IMR-90 (cell line): ENCODE results near the gene L3MBTL2. TPM values are rescaled to one million over a fixed set of nuclear protein-coding genes. Genes with fewer than 3 reads are reported as not detected.

Experiments used
- ATAC-seq: fragments of 200-7000 bp; cut with Tn5 transposase; 2 replicates; pipeline ENCODE4 v1.9.1; 2020; ENCODE audit warnings: low read depth, mild to moderate bottlenecking, moderate library complexity
- BruUV-seq: library from RNA; stranded (reverse); fragments of 400-500 nt; replicated peaks from 2 replicates; lab custom pipeline; 2021; lab: Mats Ljungman, UMichigan
- CTCF ChIA-PET: fragments of 300-600 bp; formaldehyde crosslinking; extraction: SDS; loops from one replicate; lab custom pipeline; 2021; ENCODE audit warnings: antibody characterized with exemption; lab: Yijun Ruan, JAX
- POLR2A ChIA-PET: fragments of 300-600 bp; sonication (Branson Sonifier 250); formaldehyde crosslinking; loops from one replicate; lab custom pipeline; 2022; ENCODE audit warnings: antibody characterized with exemption; ENCODE audit not compliant: unreplicated experiment; lab: Charles Lee
- DNase-seq: peaks from one replicate; pipeline ENCODE4 v3.0.0; 2013
- H2AFZ ChIP-seq: replicated peaks from 2 replicates; pipeline ENCODE3; 2013; ENCODE audit warnings: low read length, mild to moderate bottlenecking; ENCODE audit not compliant: poor library complexity
- H2AK5ac ChIP-seq: 2 replicates; pipeline ENCODE4 v1.6.1; 2013; ENCODE audit warnings: low read depth, low read length, inconsistent platforms
- H2AK9ac ChIP-seq: replicated peaks from 2 replicates; pipeline ENCODE3; 2013; ENCODE audit warnings: mild to moderate bottlenecking, low read depth, low read length, moderate library complexity; ENCODE audit not compliant: poor library complexity
- H2BK120ac ChIP-seq: 2 replicates; pipeline ENCODE4 v1.6.1; 2013; ENCODE audit warnings: low read depth, low read length, inconsistent platforms
- H2BK15ac ChIP-seq: 3 replicates; pipeline ENCODE4 v1.6.1; 2013; ENCODE audit warnings: low read depth, low read length, inconsistent platforms
- H2BK20ac ChIP-seq: 2 replicates; pipeline ENCODE4 v1.6.1; 2013; ENCODE audit warnings: low read depth, mild to moderate bottlenecking, inconsistent platforms, low read length, moderate library complexity
- H2BK5ac ChIP-seq: 2 replicates; pipeline ENCODE4 v1.6.1; 2013; ENCODE audit warnings: mild to moderate bottlenecking, low read depth, low read length, inconsistent platforms; ENCODE audit not compliant: poor library complexity, severe bottlenecking
- H3K14ac ChIP-seq: replicated peaks from 2 replicates; pipeline ENCODE4 v1.6.1; 2013; ENCODE audit warnings: low read depth, low read length, inconsistent platforms
- H3K18ac ChIP-seq: 2 replicates; pipeline ENCODE4 v1.6.1; 2013; ENCODE audit warnings: low read depth, low read length, control low read depth
- H3K23ac ChIP-seq: 2 replicates; pipeline ENCODE4 v1.6.1; 2013; ENCODE audit warnings: low read depth, low read length, inconsistent platforms
- H3K27ac ChIP-seq: 2 replicates; pipeline ENCODE4 v1.5.1; 2013; ENCODE audit warnings: mild to moderate bottlenecking, control low read depth, low read length; ENCODE audit not compliant: insufficient read depth
- H3K27me3 ChIP-seq: 2 replicates; pipeline ENCODE4 v1.6.1; 2013; ENCODE audit warnings: low read length; ENCODE audit not compliant: control insufficient read depth, insufficient read depth
- H3K36me3 ChIP-seq: 2 replicates; pipeline ENCODE4 v1.6.1; 2013; ENCODE audit warnings: low read length, mixed read lengths; ENCODE audit not compliant: control insufficient read depth, insufficient read depth
- H3K4ac ChIP-seq: 2 replicates; pipeline ENCODE4 v1.6.1; 2013; ENCODE audit warnings: low read depth, low read length, inconsistent platforms
- H3K4me1 ChIP-seq: 2 replicates; pipeline ENCODE4 v1.6.1; 2013; ENCODE audit warnings: low read length, mixed read lengths; ENCODE audit not compliant: control insufficient read depth, insufficient read depth
- H3K4me2 ChIP-seq: 2 replicates; pipeline ENCODE4 v1.6.1; 2013; ENCODE audit warnings: low read depth, mild to moderate bottlenecking, control low read depth, low read length, moderate library complexity
- H3K4me3 ChIP-seq: 2 replicates; pipeline ENCODE4 v1.5.1; 2013; ENCODE audit warnings: low read depth, mild to moderate bottlenecking, control low read depth, low read length, moderate library complexity; ENCODE audit not compliant: insufficient read depth
- H3K56ac ChIP-seq: 2 replicates; pipeline ENCODE4 v1.6.1; 2013; ENCODE audit warnings: low read length, inconsistent platforms; ENCODE audit not compliant: insufficient read depth; ENCODE audit errors: extremely low read depth
- H3K79me1 ChIP-seq, 2 experiments: 2 replicates each; pipeline ENCODE4 v1.6.1; 2013; ENCODE audit warnings: low read length in 2 of 2, inconsistent platforms in 1 of 2, low read depth in 1 of 2
- H3K9ac ChIP-seq: 2 replicates; pipeline ENCODE4 v1.6.1; 2013; ENCODE audit warnings: low read depth, low read length, control low read depth
- H3K9me1 ChIP-seq: 2 replicates; pipeline ENCODE4 v1.6.1; 2013; ENCODE audit warnings: low read length, inconsistent platforms; ENCODE audit not compliant: insufficient read depth
- H3K9me3 ChIP-seq: 2 replicates; pipeline ENCODE4 v1.6.1; 2013; ENCODE audit warnings: low read length; ENCODE audit not compliant: control insufficient read depth, insufficient read depth
- H4K20me1 ChIP-seq: 2 replicates; pipeline ENCODE4 v1.6.1; 2013; ENCODE audit warnings: low read length, inconsistent platforms; ENCODE audit not compliant: insufficient read depth
- H4K5ac ChIP-seq: 2 replicates; pipeline ENCODE4 v1.6.1; 2013; ENCODE audit warnings: mild to moderate bottlenecking, low read depth, low read length, control low read depth
- H4K8ac ChIP-seq, 2 experiments: 2 replicates each; pipeline ENCODE4 v1.6.1; 2013; ENCODE audit warnings: low read depth in 2 of 2, low read length in 2 of 2, control low read depth in 1 of 2, inconsistent platforms in 1 of 2
- H4K91ac ChIP-seq: 2 replicates; pipeline ENCODE4 v1.6.1; 2013; ENCODE audit warnings: low read depth, low read length, inconsistent platforms; ENCODE audit not compliant: insufficient read depth
- BHLHE40 ChIP-seq: fragments of 150-350 bp; IDR thresholded peaks from 2 replicates; pipeline ENCODE4 v1.6.1; 2016; ENCODE audit warnings: mild to moderate bottlenecking, low read depth, low read length
- CEBPB ChIP-seq: IDR thresholded peaks from 2 replicates; pipeline ENCODE4 v1.6.1; 2012; ENCODE audit warnings: low read depth, low read length, improper control_type of control experiment
- CHD1 ChIP-seq: IDR thresholded peaks from 2 replicates; pipeline ENCODE4 v1.6.1; 2012; ENCODE audit warnings: low read depth, low read length, improper control_type of control experiment
- FOS ChIP-seq: fragments of 150-350 bp; IDR thresholded peaks from 2 replicates; pipeline ENCODE4 v1.6.1; 2016; ENCODE audit warnings: low read depth, low read length
- MAFK ChIP-seq: IDR thresholded peaks from 2 replicates; pipeline ENCODE4 v1.6.1; 2012; ENCODE audit warnings: low read depth, low read length, improper control_type of control experiment
- MAZ ChIP-seq: IDR thresholded peaks from 2 replicates; pipeline ENCODE4 v1.6.1; 2012; ENCODE audit warnings: low read depth, mild to moderate bottlenecking, low read length, improper control_type of control experiment, moderate library complexity, borderline replicate concordance
- MXI1 ChIP-seq: IDR thresholded peaks from 2 replicates; pipeline ENCODE4 v1.6.1; 2012; ENCODE audit warnings: low read depth, mild to moderate bottlenecking, low read length, moderate library complexity, borderline replicate concordance
- NFE2L2 ChIP-seq: fragments of 150-350 bp; IDR thresholded peaks from 2 replicates; pipeline ENCODE4 v1.6.1; 2016; ENCODE audit warnings: low read depth, mild to moderate bottlenecking, low read length
- POLR2A ChIP-seq: IDR thresholded peaks from 2 replicates; pipeline ENCODE4 v1.6.1; 2012; ENCODE audit warnings: mild to moderate bottlenecking, low read depth, low read length
- RAD21 ChIP-seq: IDR thresholded peaks from 2 replicates; pipeline ENCODE4 v1.6.1; 2012; ENCODE audit warnings: low read length, improper control_type of control experiment
- RCOR1 ChIP-seq: IDR thresholded peaks from 2 replicates; pipeline ENCODE4 v1.6.1; 2012; ENCODE audit warnings: mild to moderate bottlenecking, low read length, improper control_type of control experiment; ENCODE audit not compliant: insufficient replicate concordance
- RFX5 ChIP-seq: IDR thresholded peaks from 2 replicates; pipeline ENCODE4 v1.8.0; 2012; ENCODE audit warnings: low read depth, mild to moderate bottlenecking, low read length, moderate library complexity
- SMC3 ChIP-seq: fragments of 150-350 bp; IDR thresholded peaks from 2 replicates; pipeline ENCODE4 v1.6.1; 2016; ENCODE audit warnings: low read depth, mild to moderate bottlenecking, antibody characterized with exemption, low read length, moderate library complexity
- WGBS, 2 experiments: methylation state at CpG; one replicate each; pipeline versions ENCODE4 v1.1.5 to v1.1.7; 2013; ENCODE audit warnings: missing lambda C conversion rate in 2 of 2; ENCODE audit not compliant: insufficient read length in 1 of 2; ENCODE audit errors: extremely low coverage in 2 of 2; 5-methylcytosine and 5-hydroxymethylcytosine counted together
- dilution Hi-C: fragments of 300-500 bp; cut with HindIII; formaldehyde crosslinking; loops from one replicate; pipeline ENCODE4 v1.14.3; 2018; ENCODE audit warnings: low sequenced_read_pairs; ENCODE audit not compliant: unreplicated experiment
- in situ Hi-C: fragments of 300-500 bp; cut with MboI; formaldehyde crosslinking; loops from 3 replicates; pipeline ENCODE4 v1.14.3; 2019; ENCODE audit warnings: low sequenced_read_pairs, inconsistent platforms, mixed read lengths
- intact Hi-C: fragments of 100-400 bp; cut with micrococcal nuclease; formaldehyde crosslinking; loops from 2 replicates; pipeline ENCODE4 v1.10.0; 2022
- polyA plus RNA-seq, 3 experiments: library from polyadenylated mRNA; depleted of rRNA; stranded (reverse); fragments of >200 nt; gene quantifications; 2 replicates each; pipeline ENCODE4 v1.2.3, GENCODE V29; 2012; ENCODE audit warnings: low replicate concordance in 1 of 3
- total RNA-seq: library from RNA; depleted of rRNA; stranded (reverse); fragments of >200 nt; gene quantifications from 2 replicates; pipeline ENCODE4 v1.2.3, GENCODE V29; 2012
- TF ChIP-seq, protein P1 (sequence below): conservative IDR thresholded peaks from 2 replicates; pipeline ENCODE4 v1.5.1; 2012; ENCODE audit warnings: mild to moderate bottlenecking, low read depth, low read length, improper control_type of control experiment
- TF ChIP-seq, protein P2 (sequence below): fragments of 150-350 bp; IDR thresholded peaks from 2 replicates; pipeline ENCODE4 v1.6.1; 2017; ENCODE audit warnings: mild to moderate bottlenecking, antibody characterized with exemption, low read length, low read depth

The L3MBTL2 gene
- total and polyA plus RNA-seq, 2 of the 4 experiments (the other 2 are of a cell fraction), result 20.6 to 25.1 TPM

DNA sequence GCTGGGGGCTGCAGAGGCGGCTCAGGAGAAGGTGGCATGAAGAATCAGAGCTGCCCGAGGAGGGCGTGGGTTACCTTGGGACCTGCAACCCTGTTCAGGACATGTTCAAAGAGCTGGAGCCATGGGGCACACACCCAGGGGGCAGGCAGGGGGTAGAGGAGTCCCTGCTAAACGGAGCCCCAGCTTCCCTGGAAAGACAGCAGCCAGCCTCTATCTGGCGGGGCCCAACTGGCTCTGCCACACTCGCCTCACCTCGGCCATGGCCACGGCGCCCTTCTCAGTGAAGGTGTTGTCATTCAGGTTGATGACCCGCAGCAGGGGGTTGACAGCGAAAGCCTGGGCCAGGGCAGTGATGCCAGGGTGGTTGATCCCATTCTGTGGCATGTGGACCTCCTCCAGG is 52.6 kb downstream of the L3MBTL2 start:
- peaks cover 14% of the 10 kb centered on the region for H3K4me1 ChIP-seq
- no peak for TF ChIP-seq RAD21
- no peak for TF ChIP-seq MXI1
- no peak for TF ChIP-seq RFX5
- TF ChIP-seq RCOR1, result no peak
- no peak for TF ChIP-seq BHLHE40
- no peak for TF ChIP-seq FOS
- TF ChIP-seq MAZ, result no peak
- TF ChIP-seq NFE2L2, result no peak
- no peak for TF ChIP-seq CEBPB
- TF ChIP-seq, protein P1, sequence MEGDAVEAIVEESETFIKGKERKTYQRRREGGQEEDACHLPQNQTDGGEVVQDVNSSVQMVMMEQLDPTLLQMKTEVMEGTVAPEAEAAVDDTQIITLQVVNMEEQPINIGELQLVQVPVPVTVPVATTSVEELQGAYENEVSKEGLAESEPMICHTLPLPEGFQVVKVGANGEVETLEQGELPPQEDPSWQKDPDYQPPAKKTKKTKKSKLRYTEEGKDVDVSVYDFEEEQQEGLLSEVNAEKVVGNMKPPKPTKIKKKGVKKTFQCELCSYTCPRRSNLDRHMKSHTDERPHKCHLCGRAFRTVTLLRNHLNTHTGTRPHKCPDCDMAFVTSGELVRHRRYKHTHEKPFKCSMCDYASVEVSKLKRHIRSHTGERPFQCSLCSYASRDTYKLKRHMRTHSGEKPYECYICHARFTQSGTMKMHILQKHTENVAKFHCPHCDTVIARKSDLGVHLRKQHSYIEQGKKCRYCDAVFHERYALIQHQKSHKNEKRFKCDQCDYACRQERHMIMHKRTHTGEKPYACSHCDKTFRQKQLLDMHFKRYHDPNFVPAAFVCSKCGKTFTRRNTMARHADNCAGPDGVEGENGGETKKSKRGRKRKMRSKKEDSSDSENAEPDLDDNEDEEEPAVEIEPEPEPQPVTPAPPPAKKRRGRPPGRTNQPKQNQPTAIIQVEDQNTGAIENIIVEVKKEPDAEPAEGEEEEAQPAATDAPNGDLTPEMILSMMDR, result no peak
- TF ChIP-seq MAFK, result no peak
- TF ChIP-seq SMC3, result no peak
- no peak for TF ChIP-seq POLR2A
- TF ChIP-seq CHD1, result no peak
- TF ChIP-seq, protein P2, sequence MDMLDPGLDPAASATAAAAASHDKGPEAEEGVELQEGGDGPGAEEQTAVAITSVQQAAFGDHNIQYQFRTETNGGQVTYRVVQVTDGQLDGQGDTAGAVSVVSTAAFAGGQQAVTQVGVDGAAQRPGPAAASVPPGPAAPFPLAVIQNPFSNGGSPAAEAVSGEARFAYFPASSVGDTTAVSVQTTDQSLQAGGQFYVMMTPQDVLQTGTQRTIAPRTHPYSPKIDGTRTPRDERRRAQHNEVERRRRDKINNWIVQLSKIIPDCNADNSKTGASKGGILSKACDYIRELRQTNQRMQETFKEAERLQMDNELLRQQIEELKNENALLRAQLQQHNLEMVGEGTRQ, result no peak
- H3K27me3 ChIP-seq, result no peaks in the 10 kb centered on the region
- H4K20me1 ChIP-seq, result peaks cover 26% of the 10 kb centered on the region
- H4K91ac ChIP-seq, result no peak overlapping the region
- H3K56ac ChIP-seq, result no peak overlapping the region
- ATAC-seq (no peak), DNase-seq (no peak)
- no peak overlapping the region for H2BK15ac ChIP-seq
- H2AK9ac ChIP-seq, result peak overlapping the region; percentile 72
- BruUV-seq, result no TSS peak
- H3K9ac ChIP-seq, result no peak overlapping the region
- no peak overlapping the region for H3K14ac ChIP-seq
- no peak overlapping the region for H3K18ac ChIP-seq
- no peak overlapping the region for H2AK5ac ChIP-seq
- WGBS, 2 experiments, result 89% methylated on average over 3 of the region's 11 CpGs; no CpG with 5 or more reads in 1 of the 2 experiments
- ChIA-PET CTCF (interaction anchor here (0.6 kb wide), 1 partner anchor 739 kb away, joined by 4 read pairs; no protein-coding TSS in a partner anchor), POLR2A (no interaction called here)
- 0 out of 2 replicates have a peak overlapping the region, but pooled peaks have one; percentile 60 for H3K23ac ChIP-seq
- no peak overlapping the region for H4K5ac ChIP-seq
- in situ Hi-C loops, result no loop called here
- no peak overlapping the region for H3K27ac ChIP-seq
- H3K9me1 ChIP-seq, result peaks cover 29% of the 10 kb centered on the region
- peaks cover 76% of the 10 kb centered on the region for H3K36me3 ChIP-seq
- no peak overlapping the region for H2AFZ ChIP-seq
- H3K4ac ChIP-seq, result no peak overlapping the region
- dilution Hi-C loops, result no loop called here
- peak overlapping the region; percentile 51 for H2BK5ac ChIP-seq
- no peaks in the 10 kb centered on the region for H3K9me3 ChIP-seq
- no peak overlapping the region for H2BK120ac ChIP-seq
- no peak overlapping the region for H2BK20ac ChIP-seq
- H3K79me1 ChIP-seq, result peaks cover 58 to 83% of the 10 kb centered on the region in 2 experiments
- intact Hi-C loops, result loop anchor here (5.0 kb wide), 1 partner anchor 335 kb away; no protein-coding TSS in a partner anchor
- H3K4me2 ChIP-seq, result no peak overlapping the region
- H3K4me3 ChIP-seq, result no peak overlapping the region
- no peak overlapping the region for H4K8ac ChIP-seq
